Fibroblast of villous mesenchyme (primary cell): ENCODE measurements around the gene STRN4. TPM values are rescaled to one million over a fixed set of nuclear protein-coding genes. Genes with fewer than 3 reads are reported as not detected.
"Not testable (repeated sequence)": the region's sequence is repeated elsewhere in the genome, so short reads cannot be mapped to it uniquely, and the experiment has no call there.

Experiments
- DNase-seq: peaks from one replicate; pipeline ENCODE4 v3.0.0-alpha.2; 2010; ENCODE audit warnings: low read depth
- H3K4me3 ChIP-seq: 2 replicates; pipeline ENCODE4 v1.5.1; 2011; ENCODE audit warnings: low read depth, mild to moderate bottlenecking, low read length
- total RNA-seq: library from RNA; depleted of rRNA; stranded (reverse); fragments of >200 nt; gene quantifications from 2 replicates; pipeline ENCODE4 v1.2.3, GENCODE V29; 2012
- TF ChIP-seq, protein P1 (sequence below): IDR thresholded peaks from 2 replicates; pipeline ENCODE4 v1.5.1; 2012; ENCODE audit warnings: low read depth, mild to moderate bottlenecking, low read length; ENCODE audit not compliant: insufficient read depth

STRN4 gene
- total RNA-seq, 1 donor, result 66.5 TPM

DNA sequence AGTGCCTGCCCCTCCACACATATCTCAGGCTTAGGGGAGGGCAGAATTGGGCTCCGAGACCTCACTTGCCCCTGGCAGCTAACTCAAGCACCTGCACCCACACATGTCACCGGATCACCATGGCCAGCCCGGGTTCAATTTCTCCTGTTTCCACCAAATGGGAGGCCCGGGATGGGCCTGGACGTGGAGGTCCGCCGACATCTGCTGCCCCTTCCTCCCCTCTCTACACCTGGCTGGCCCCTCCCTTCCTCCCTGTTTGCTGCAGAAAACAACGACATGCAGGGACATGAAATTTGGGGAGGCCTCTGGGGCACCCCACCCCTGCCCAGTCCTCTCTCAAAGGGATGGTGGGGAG is 30.7 kb downstream of the STRN4 start:
- TF ChIP-seq, protein P1, sequence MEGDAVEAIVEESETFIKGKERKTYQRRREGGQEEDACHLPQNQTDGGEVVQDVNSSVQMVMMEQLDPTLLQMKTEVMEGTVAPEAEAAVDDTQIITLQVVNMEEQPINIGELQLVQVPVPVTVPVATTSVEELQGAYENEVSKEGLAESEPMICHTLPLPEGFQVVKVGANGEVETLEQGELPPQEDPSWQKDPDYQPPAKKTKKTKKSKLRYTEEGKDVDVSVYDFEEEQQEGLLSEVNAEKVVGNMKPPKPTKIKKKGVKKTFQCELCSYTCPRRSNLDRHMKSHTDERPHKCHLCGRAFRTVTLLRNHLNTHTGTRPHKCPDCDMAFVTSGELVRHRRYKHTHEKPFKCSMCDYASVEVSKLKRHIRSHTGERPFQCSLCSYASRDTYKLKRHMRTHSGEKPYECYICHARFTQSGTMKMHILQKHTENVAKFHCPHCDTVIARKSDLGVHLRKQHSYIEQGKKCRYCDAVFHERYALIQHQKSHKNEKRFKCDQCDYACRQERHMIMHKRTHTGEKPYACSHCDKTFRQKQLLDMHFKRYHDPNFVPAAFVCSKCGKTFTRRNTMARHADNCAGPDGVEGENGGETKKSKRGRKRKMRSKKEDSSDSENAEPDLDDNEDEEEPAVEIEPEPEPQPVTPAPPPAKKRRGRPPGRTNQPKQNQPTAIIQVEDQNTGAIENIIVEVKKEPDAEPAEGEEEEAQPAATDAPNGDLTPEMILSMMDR, result no peak
- peak overlapping the region; percentile 89 for H3K4me3 ChIP-seq
- DNase-seq, result no peak

- TF ChIP-seq, protein P1, result no peak
- DNase-seq, result peak; percentile 50
- H3K4me3 ChIP-seq, result peak overlapping the region; percentile 89
Observed at GRCh38 chr19:46714444-46715106, 31.7 kb downstream of the STRN4 start.

DNA sequence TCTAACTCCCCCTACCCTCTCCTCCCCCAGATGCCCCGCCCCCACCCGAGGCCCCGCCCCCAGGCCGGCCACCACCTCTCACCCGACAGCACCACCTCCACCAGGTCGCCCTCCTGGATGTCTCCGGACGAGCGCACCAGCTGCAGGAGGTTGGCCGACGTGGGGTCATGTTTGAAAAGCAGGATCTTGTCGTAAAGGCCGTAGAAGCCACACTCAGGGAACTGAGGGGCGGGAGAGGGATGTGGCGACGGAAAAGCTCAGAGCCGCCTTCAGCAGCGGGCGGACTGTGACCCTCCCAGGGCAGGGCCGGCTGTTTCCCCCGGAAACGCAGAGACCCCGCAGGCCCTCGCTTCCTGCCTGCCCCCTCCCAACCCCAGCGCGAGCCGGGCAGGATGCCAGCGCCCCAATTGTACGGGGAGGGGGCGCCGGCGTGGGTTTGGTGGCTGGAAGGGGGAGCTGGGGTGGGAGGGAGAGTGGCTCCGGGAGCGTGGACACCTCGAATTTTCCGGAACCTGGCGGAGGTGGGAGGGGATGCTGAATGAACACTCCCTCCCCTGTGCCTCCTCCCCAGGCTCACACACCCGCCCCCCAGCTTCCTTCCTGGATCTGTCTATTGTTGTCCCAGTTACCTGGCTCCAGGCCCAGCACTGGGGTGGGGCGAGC is 32.3 kb downstream of the STRN4 start:
- DNase-seq, result peak; percentile 60
- TF ChIP-seq, protein P1, result no peak
- peak overlapping the region; percentile 89 for H3K4me3 ChIP-seq

GRCh38 chr19:46712768-46713338 is 33.4 kb downstream of the STRN4 start:
- not testable (repeated sequence) for H3K4me3 ChIP-seq, DNase-seq

- TF ChIP-seq, protein P1, result no peak
Observed at GRCh38 chr19:46710687-46711086, 35.6 kb downstream of the STRN4 start.

DNA sequence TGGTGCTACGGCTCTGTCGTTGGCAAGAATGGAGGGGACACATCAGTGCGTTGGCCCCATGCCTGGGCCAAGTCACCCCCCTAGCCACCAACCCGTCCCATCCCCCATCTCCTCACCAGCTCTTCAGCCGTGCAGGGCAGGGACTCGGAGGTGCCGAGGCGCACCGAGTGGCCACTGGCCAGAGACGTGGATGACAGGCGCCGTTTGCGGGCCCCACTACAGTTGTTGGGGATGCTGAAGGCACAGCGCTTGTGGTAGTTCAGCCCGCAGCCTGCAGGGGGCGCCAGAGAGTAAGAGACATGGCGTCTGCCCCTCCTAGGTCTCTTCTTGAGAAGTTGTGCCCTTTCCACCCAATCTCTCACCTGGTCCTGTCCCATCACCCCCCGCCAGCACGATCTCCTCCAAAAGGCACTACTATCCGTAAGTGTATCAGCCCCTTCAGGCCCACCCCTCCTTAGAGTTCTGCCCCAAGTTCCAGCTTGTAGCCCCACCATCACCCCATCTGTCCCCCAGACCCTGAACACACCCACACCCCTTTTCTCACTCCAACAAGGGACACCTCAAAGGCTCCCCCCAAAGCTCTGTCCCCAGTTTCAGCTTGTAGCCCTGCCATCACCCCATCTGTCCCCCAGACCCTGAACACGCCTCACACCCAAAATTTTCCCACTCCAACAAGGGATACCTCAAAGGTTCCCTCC is 41.7 kb downstream of the STRN4 start:
- DNase-seq, result peak; percentile 36
- H3K4me3 ChIP-seq, result no peak overlapping the region
- TF ChIP-seq, protein P1, result peak; percentile 93

More at GRCh38 chr19:46710687-46711086, 35.6 kb downstream of the STRN4 start:
- no peak overlapping the region for H3K4me3 ChIP-seq
- DNase-seq, result no peak

DNA sequence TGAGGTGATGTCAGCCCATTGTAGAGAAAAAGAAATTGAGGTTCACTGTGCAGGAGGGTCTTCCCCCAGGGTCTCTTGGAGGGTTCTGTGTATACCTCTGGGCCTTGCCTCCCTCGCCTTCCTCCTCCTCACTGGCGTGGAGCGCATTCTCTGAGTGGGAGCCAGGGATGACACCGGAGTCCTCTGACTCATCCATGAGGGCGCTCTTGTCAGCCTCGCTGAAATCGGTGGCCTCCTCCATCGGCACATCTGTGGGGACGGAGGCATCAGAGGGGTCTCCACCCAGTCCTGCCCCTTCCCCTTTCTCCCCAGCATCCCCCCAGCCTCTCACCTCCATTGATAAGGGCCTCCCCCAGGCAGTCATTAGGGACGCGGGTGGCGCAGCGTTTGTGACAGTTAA is 45.5 kb downstream of the STRN4 start:
- no peak overlapping the region for H3K4me3 ChIP-seq
- DNase-seq, result no peak
- TF ChIP-seq, protein P1, result no peak
